ENCODE data around the gene ZNRD2. TPM values are rescaled to one million over a fixed set of nuclear protein-coding genes. Genes with fewer than 3 reads are reported as not detected.

Gene ZNRD2
- total RNA-seq, 4 donors from 2014 or later: 28.2 to 79.1 (median 41.3) TPM

DNA sequence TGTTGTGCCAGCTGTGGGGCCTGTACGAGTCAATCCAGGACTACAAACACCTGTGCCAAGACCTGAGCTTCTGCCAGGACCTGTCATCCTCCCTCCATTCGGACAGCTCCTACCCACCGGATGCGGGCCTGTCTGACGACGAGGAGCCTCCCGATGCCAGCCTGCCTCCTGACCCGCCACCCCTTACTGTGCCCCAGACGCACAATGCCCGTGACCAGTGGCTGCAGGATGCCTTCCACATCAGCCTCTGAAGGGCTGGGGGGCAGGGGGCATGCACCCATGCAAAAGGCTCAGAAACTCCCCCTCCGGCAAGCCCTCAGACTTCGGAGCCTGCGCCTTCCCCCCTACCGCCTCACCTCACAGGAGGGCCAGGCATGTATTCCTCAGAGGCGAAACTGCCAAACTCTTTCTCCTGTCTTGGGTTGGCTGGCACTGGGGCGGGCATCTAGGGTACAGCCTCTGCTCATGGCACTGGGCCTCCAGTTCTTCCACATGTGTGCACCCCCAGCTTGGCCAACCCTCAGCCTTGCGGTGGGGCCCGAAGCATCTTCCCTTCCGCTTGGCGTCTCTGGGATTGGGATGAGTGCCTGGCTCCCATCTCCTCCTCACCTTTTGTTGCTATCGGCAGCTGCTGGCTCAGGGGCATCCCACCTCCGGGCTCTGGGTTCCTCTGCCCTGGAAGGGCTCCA, 3.3 kb downstream of the ZNRD2 start:
- Histone ChIP-seq H3K27ac (peak overlapping the region in 2 of 3 donors; percentile 22 to 81), H3K27me3 (no peaks in the 10 kb centered on the region), H3K36me3 (no peaks in the 10 kb centered on the region), H3K9me3 (no peaks in the 10 kb centered on the region), H3K4me3 (replicated peaks in 1 of 3) (peak overlapping the region in 1 of 3 donors; percentile 62), H3K4me1 (peaks cover 52 to 65% of the 10 kb centered on the region in 2 donors)
- TF ChIP-seq CTCF (IDR thresholded peaks at IDR 0.05): no peak
- no peak for TF ChIP-seq POLR2A (IDR thresholded peaks at IDR 0.05)
- WGBS, 2 donors: 41 to 62% methylated on average over 14 of the region's 22 CpGs
- intact Hi-C loops (cut with DNase I): loop anchor here (2.0 kb wide), 1 partner anchor 31 kb away; no protein-coding TSS in a partner anchor
- DNase-seq: no peak

DNA sequence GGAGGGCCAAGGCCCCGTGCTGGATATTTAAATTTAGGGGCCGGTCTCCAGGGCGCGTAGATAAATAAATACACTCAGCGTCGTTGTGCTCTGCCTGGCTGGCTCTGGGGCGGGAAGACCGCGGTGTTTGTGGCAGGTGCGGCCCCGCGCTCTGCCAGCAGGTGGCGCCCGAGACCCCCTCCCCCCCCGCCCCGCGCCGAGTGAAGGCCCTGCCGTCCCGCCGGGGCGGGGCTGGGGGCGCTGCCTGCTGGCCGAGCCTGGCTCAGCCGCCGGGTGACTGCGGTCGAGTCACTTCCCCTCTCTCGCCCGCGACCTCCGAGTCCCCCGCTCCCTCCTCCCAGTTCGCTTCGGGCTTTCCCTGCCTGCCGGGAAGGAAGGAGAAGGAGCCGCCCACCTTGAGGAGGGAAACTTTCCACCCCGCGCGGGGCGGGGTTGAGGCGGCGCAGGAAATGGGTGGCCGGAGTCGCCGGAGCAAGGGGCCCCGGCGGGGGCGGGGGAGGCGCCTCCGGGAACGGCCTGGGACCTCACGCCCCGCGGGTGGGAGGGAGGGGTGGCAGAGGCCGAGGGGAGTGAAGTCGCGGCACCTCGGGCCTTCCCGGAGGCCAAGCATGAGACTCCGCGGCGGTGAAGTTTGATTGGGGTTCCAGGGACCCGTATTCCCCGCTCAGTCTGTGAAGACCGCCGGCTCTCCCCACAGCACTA, 4.0 kb downstream of the ZNRD2 start:
- Histone ChIP-seq H3K9me3 (no peaks in the 10 kb centered on the region), H3K4me1 (peaks cover 44 to 58% of the 10 kb centered on the region in 2 donors), H3K36me3 (no peaks in the 10 kb centered on the region), H3K27ac (peak overlapping the region; percentile 6 to 81 (median 63)), H3K27me3 (no peaks in the 10 kb centered on the region), H3K4me3 (replicated peaks in 1 of 3) (peak overlapping the region in 1 of 3 donors; percentile 62)
- 4% methylated on average over 24 of the region's 67 CpGs; no CpG with 5 or more reads in 1 of the 2 donors for WGBS, 2 donors
- TF ChIP-seq CTCF (IDR thresholded peaks at IDR 0.05) (peak; percentile 41 to 99 (median 92)), POLR2A (IDR thresholded peaks at IDR 0.05) (no peak)
- intact Hi-C loops (cut with DNase I): no loop called here
- DNase-seq: peak; percentile 78 to 80

DNA sequence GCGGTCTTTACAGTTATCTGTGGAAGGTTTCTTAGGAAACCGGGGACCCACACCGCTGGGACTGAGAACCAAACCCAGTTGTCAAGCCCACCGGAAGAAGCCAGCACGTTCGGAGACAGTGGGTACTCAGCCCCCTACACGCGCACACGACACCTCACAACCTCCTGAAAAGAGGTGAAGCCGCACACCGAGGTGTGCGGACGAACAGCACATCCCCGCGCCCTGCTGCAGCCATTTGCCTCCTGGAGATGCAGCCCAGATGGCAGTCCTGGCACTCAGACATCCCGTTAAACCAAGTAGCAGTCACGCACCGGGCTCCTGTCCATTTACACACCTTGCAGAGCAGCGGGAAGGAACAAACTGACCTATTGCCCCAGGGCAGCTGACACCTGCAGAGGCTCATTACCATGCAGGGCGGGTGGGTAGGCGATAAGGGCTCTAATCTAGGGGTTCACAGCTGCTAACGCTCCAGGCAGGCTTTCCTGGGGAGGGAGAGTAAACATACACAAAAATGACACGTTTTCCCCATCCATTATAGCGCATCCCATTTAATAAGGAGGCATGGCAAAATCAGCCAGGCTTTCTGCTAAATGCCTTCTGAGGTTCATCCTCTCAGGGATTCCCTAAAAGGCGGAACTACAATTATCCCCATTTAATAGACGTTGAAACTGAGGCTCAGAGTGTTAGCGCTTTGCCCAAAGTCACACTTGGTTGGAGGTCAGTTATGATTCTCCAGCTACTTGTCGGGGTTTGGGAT, 4.7 kb downstream of the ZNRD2 start:
- intact Hi-C loops (cut with DNase I): no loop called here
- 50 to 55% methylated on average over 8 to 23 of the region's 28 CpGs for WGBS, 2 donors
- peak in 1 of 2 donors; percentile 33 for DNase-seq

GRCh38 chr11:65575568-65576231, 5.4 kb downstream of the ZNRD2 start, which contains the start of gene EHBP1L1:
Gene EHBP1L1 (plus strand): TSS chr11:65576053. CDS start chr11:65576303, 250 bp downstream.
- intact Hi-C loops (cut with DNase I): no loop called here
- TF ChIP-seq POLR2A (IDR thresholded peaks at IDR 0.05) (no peak), CTCF (IDR thresholded peaks at IDR 0.05) (no peak)
- Histone ChIP-seq H3K27ac (peak within 1 kb of the TSS; percentile 36 to 81 (median 68)), H3K36me3 (peaks cover 3 to 5% of the 10 kb centered on the region in 2 donors), H3K9me3 (no peaks in the 10 kb centered on the region), H3K27me3 (no peaks in the 10 kb centered on the region), H3K4me1 (peaks cover 39 to 56% of the 10 kb centered on the region in 2 donors), H3K4me3 (replicated peaks in 1 of 3) (peak within 1 kb of the TSS in 2 of 3 donors; percentile 3 to 62)
- 5% methylated on average over 17 to 19 of the region's 69 CpGs for WGBS, 2 donors
- peak; percentile 45 to 46 for DNase-seq

More for the DNA sequence above, 4.7 kb downstream of the ZNRD2 start:
- H3K4me3 ChIP-seq (replicated peaks in 1 of 3): peak overlapping the region in 1 of 3 donors; percentile 62
- no peaks in the 10 kb centered on the region for H3K27me3 ChIP-seq
- peaks cover 0 to under 1% of the 10 kb centered on the region in 2 donors for H3K36me3 ChIP-seq
- no peaks in the 10 kb centered on the region for H3K9me3 ChIP-seq
- TF ChIP-seq POLR2A (IDR thresholded peaks at IDR 0.05) (no peak), CTCF (IDR thresholded peaks at IDR 0.05) (no peak)
- peak overlapping the region; percentile 6 to 81 (median 68) for H3K27ac ChIP-seq
- peaks cover 40 to 56% of the 10 kb centered on the region in 2 donors for H3K4me1 ChIP-seq
